GM18519 (cell line): ENCODE measurements around the gene TAF4.

Experiments used
- ATAC-seq: cut with Tn5 transposase; IDR thresholded peaks from one replicate; pipeline ENCODE4 v1.9.1; 2021; ENCODE audit warnings: mild to moderate bottlenecking, moderate library complexity; ENCODE audit not compliant: unreplicated experiment, low FRiP score

The TAF4 gene

DNA sequence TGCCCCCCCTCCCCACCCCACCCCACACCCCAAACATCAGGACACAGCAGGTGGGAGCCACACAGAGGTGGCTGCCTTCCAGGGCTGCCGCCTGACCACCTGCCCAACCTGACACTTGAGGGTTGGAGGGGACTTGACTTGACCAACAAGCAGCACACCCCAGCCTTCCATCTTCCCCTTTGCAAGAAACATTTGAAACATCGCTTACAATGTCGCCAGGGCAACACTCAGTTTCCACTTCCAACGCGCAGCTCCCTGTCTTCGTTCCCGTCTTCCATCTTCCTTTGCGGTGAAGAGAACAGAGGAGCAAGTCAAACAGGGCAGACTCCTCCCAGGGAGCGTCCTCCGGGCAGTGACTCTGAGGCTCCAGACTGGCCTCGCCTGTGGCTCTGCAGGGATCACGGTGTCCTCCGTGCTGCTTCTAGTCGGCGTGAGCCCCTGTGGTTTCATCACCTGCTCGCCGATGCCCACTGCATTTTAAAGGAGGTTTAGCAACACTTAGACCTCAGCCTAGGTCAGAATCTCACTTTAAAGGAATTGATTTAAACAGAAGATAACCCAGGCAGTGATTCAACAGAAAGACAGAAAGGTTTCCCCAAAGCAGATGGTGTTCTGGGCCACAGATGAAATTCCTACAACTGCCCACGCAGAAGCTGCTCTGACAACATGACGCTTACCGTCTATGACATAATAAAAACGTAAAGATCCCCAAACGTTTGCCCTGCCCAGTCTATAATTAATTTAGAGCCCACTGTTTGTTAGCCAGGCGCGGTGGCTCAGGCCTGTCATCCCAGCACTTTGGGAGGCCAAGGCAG is 130.8 kb downstream of the TAF4 start:
- no peak for ATAC-seq

GRCh38 chr20:61933951-61934715 is 131.5 kb downstream of the TAF4 start:
- no peak for ATAC-seq

DNA sequence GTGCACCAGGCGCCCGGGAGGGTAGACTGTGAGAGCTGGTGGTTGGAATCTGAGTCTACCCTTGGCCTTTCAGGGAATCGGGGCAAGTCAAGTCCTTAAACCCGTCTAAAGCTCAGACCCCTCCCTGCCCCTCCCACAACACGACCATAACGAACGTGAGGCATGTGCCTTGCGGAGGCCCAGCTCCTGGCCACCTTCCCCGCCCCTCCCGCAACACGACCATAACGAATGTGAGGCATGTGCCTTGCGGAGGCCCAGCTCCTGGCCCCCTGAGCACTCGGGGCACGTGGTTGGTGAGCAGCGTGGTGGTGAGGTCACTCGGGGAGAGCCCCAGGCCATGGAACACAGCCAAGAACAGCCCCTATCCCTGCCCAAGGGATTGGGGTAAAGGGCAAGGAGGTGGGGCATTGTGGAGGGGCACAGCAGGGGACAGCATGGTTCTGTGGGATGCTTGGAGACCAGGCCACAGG is 132.2 kb downstream of the TAF4 start:
- ATAC-seq = no peak

DNA sequence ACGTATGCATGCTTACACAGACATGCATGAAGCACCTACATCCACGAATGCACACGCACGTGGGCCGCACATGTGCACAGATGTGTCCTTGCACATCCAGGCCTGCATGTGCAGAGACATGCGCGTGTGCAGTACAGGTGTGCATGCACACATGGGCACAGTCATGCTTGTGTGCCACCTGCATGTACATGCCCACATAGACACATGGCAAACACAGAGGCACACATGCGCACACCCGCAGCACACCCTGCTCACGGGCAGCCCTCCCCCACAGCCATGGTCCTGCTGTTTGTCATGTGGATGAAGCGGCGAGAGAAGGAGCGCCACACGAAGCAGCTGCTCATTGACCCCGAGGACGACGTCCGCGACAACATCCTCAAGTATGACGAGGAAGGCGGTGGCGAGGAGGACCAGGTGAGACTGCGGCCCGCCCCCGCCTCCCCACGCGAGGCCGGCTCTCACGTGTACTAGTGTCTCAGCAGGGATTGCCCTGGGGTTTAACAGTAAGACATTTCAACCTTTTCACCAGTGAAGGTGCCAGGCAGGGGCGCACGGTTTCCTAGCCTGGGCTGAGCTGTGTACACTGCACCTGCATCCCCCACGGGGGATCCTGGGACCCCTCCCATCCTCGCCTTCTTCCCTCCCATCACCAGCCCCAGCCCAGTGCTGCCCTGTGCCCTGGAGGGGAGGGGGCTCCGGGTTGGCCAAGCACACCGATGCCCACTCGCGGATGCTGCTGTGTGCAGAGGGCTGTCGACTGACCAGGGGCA is 132.8 kb downstream of the TAF4 start:
- ATAC-seq = no peak

DNA sequence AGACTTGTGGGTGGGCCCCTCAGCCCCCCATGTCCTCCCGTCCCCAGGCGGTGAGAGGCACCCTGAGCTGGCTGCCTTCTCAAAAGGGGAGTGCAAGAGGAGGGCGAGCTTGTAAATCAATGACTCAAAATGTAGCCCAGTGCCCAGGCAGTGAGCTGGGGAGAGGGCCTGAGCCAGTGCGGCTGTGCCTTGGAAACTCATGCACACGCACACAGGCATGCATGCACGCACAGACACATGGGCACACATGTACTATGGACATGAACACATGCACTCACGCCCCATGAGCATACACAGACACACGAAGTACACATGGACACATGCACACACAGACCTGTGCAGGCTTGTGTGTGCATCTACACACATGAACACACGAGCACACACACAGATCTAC is 133.5 kb downstream of the TAF4 start:
- no peak for ATAC-seq

DNA sequence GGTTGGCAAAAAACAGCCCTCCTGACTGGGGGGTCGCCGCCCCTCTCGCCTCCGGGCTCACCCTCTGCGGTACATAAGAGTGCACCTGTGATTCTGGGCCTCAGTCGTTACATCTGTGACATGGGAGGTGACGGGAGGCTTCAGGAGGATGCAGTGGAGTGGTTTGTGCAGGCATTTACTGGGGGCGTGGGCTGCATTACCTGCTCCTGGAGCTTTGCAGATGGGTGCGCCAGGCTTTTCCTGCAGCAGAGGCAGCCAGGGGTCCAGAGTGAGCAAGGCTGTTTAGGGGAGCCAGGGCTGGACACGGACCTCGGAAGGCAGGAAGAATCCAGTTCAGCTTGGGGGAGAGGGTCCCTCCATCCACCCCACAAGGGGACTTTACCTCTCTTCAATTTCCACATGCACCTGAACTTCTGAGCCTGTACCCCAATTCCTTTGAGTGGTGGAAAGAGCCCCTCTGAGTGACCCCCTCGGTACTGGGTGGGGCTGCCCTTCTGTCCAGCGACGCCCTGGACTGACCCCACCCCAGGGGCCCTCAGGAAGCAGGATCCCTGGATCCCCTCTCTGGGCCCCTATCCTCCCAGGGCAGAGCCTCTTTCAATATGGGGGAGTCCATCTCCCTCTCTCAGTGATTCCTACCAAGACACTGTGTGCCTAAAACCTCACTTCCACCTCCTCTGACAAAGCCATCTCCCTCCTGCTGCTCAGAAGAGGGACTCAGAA is 134.0 kb downstream of the TAF4 start:
- no peak for ATAC-seq

- ATAC-seq = no peak
Observed at GRCh38 chr20:61930776-61931475, 134.8 kb downstream of the TAF4 start.

DNA sequence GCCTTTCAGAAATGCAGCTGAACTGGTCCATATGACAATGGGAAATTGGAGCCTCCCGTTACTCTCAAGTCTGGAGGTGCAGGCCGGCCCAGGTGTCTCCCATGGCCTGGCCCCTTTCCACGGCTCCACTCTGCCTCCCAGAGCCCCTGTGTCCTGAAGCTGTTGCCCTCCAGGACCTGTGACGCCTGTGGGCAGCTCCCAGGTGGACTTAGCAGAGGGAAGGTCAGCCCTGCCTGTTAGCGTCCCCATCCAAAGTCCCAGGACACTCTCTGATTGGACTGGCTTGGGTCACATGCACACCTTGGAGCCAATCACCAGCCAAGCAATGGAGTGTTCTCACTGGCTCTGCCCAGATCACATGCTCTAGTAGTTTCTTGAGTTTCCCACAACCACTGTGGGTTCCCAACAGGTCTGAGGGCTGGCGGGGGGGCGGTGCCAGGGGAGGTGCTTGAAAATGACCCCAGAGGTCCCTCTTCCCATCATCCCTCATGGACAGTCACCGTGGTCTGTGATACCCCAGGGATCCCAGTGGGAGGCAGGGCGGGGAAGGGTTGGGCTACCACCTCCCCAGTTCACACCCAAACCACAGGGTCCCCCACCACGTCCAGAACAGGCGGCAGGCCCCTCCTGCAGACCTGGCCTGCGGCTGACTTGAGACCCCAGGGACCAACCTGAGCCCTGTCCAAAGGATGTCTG is 135.6 kb downstream of the TAF4 start:
- no peak for ATAC-seq

DNA sequence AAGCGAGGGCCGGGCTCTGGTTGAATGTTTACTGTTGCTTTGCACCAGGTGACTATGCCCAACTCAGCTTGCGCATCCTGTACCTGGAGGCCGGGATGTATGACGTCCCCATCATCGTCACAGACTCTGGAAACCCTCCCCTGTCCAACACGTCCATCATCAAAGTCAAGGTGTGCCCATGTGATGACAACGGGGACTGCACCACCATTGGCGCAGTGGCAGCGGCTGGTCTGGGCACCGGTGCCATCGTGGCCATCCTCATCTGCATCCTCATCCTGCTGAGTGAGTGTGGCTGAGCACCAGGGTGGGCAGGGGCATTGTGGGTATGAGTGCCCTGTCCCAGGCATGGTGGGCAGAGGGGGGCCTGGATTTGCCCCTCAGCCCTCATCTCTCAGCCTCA is 136.1 kb downstream of the TAF4 start:
- ATAC-seq = no peak

- no peak for ATAC-seq
Observed at GRCh38 chr20:61927826-61928541, 137.7 kb downstream of the TAF4 start.

DNA sequence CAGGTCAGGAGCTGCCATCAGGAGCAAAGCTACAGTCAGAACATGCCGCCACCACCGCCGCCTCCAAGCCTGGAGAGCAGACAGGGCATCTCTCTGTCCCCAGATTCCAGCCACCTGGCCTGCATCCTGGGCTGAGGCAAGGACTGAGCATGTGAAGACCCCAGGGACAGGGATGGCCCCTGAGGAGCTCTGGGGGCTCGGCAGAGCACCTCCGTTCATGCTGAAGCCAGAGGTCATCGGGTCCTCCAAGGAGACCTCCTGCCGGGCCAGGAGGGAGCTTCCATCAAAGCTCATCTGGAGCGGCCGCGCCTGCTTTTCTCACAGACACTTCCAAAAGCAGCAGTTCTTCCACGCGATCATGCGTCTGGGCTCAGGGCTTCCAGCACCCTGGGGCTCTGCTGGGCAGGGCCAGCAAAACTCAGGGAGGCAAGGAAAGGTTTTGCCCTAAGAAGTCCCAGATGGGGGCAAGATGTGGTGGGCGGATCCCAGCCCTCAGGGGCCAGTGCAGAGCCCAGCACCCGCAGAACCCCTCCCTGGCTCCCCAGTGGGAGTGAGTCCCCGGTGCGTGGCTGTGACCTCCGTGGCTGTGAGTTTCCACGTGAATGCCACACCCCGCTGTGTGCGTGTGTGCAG is 138.4 kb downstream of the TAF4 start:
- ATAC-seq = no peak

GRCh38 chr20:61926796-61927192 is 138.9 kb downstream of the TAF4 start:
- ATAC-seq = no peak

DNA sequence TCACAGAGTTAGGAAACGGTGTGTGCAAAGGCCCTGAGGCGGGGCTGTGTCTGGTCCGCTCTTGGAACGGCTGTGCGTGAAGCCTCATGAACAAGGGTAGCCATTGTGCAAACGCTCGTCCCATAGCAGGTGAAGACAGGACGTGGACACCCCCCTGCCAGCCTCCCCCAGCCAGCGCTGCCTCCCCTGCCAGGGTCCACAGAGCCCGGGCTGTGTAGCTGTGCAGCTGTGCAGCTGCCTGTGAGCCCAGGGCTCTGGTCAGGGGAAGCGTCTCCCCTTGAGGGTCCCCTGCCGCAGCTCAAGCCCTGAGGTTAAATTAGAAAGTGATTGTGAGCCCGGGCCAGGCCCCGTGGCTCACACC is 139.4 kb downstream of the TAF4 start:
- no peak for ATAC-seq

DNA sequence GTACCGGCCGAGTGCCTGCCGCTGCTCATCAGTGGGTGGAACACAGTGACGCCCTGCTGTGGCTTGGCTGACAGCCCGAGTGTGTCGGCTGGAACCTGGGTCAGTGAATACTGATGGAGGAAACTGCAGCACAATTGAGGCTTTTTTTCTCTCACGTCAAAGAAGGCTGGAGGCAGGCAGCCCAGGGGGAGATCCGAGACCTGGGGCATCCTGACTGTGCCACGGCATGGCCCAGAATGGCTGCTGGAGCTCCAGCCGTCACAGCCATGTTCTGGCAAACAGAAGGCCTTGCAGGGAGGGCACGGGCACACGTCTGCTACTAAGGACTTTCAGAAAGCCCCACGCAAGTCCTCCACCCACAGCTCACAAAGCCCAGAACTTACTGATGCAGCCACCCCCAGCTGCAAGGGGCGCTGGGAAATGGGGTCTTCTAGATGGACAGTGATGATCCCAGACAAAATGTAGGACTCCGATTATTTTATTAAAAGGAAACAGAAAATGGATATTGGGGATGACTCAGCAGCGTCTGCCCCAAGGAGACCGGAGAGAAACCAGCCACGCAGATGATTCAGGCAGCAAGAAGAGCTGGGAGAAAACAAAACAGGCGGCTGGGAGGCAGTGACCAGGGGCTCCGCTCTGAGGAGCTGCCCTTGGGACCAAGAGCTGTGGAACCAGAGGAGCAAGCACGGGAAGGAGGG is 140.0 kb downstream of the TAF4 start:
- ATAC-seq = no peak

DNA sequence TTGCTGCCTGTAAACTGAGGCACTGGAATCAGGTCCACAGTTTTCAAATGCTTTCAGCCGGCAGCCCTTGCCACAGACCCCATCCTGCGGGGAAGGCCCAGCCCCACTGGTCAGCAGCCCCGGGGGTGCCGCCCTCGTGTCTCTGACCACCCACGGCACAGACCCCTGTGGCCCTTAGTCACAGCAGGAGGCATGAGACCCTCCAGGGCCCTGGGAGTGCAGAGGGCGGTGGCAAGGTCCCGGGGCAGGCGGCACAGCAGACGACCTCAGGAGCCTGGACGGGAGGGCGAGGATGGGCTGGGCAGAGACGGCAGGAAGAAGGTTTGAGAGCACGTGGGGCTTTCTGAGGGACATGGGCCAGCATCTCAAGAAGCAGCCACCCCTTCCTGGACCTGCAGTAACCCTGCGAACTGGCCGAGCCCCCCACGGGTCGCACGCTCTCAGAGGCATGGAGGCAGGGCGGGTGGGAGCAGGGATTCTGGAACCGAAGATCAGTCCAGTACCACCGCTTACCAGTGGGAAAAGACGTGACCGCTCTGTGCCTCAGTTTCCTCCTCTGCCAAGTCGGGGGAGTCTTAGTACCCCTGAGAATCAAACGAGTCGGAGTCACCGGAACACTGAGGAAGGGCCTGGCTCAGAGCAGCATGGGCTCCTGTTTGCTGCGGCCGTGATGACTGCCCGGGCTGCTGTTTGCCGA is 140.7 kb downstream of the TAF4 start:
- ATAC-seq = no peak
